Peyer's patch (tissue), 4 donors: ENCODE measurements around the gene TAF1B. TPM values are rescaled to one million over a fixed set of nuclear protein-coding genes. Genes with fewer than 3 reads are reported as not detected.

ENCODE experiments used
- DNase-seq, 3 donors: peaks; one replicate each; pipeline ENCODE4 v3.0.0-alpha.2; 2017 to 2019
- H3K27ac ChIP-seq, 4 donors: fragments of 200-600 bp; sonication (generic); one replicate each; pipeline ENCODE4 v1.5.1; 2016 to 2019
- H3K27me3 ChIP-seq, 2 donors: fragments of 200-600 bp; sonication (generic); one replicate each; pipeline ENCODE4 v1.5.1; 2019
- H3K36me3 ChIP-seq, 3 donors: fragments of 200-600 bp; sonication (generic); one replicate each; pipeline ENCODE4 v1.5.1; 2016 to 2019
- H3K4me1 ChIP-seq, 4 donors: fragments of 200-600 bp; sonication (generic); one replicate each; pipeline ENCODE4 v1.5.1; 2016 to 2019
- H3K4me3 ChIP-seq, 4 donors: fragments of 200-600 bp; sonication (generic); 1 replicate in 3 of 4; 2 replicates in 1 of 4; pipeline ENCODE4 v1.5.1; 2016 to 2019; ENCODE audit warnings: mild to moderate bottlenecking in 1 of 4
- H3K9me3 ChIP-seq, 4 donors: fragments of 200-600 bp; sonication (generic); one replicate each; pipeline ENCODE4 v1.5.1; 2016 to 2019; ENCODE audit warnings: mild to moderate bottlenecking in 1 of 4
- CTCF ChIP-seq, 6 experiments: fragments of 450-650 bp in 4 of 6; fragments of 200-600 bp in 2 of 6; sonication (generic) in 1 of 6; IDR thresholded peaks; one replicate each; pipeline ENCODE4 v1.5.1; 2017 to 2019; ENCODE audit warnings: antibody characterized with exemption in 6 of 6, mild to moderate bottlenecking in 3 of 6, moderate library complexity in 1 of 6
- POLR2A ChIP-seq, 2 donors: fragments of 450-650 bp; IDR thresholded peaks; one replicate each; pipeline ENCODE4 v1.5.1; 2017; ENCODE audit warnings: antibody characterized with exemption in 2 of 2, mild to moderate bottlenecking in 2 of 2, moderate library complexity in 2 of 2
- total RNA-seq, 4 donors: library from RNA; depleted of rRNA; stranded (reverse); fragments of >200 nt; gene quantifications; one replicate each; pipeline ENCODE4 v1.1.0, GENCODE V29; 2016

Gene TAF1B
- total RNA-seq, 4 donors from 2014 or later = 8.6 to 33.0 (median 12.5) TPM

GRCh38 chr2:9892236-9892635, 49.0 kb downstream of the TAF1B start:
- H3K4me3 ChIP-seq = no peak overlapping the region

GRCh38 chr2:9895669-9896590, 52.7 kb downstream of the TAF1B start:
- Histone ChIP-seq H3K27me3 (no peaks in the 10 kb centered on the region), H3K9me3 (no peaks in the 10 kb centered on the region), H3K4me1 (no peaks in the 10 kb centered on the region), H3K27ac (no peak overlapping the region), H3K4me3 (no peak overlapping the region), H3K36me3 (no peaks in the 10 kb centered on the region)
- DNase-seq = no peak
- TF ChIP-seq CTCF (IDR thresholded peaks at IDR 0.05) (no peak), POLR2A (IDR thresholded peaks at IDR 0.05) (no peak)

More at GRCh38 chr2:9892236-9892635, 49.0 kb downstream of the TAF1B start:
- no peaks in the 10 kb centered on the region for H3K27me3 ChIP-seq
- no peak for TF ChIP-seq POLR2A (IDR thresholded peaks at IDR 0.05)
- no peak for TF ChIP-seq CTCF (IDR thresholded peaks at IDR 0.05)
- peaks cover 0 to 3% (median 0%) of the 10 kb centered on the region in 4 donors for H3K9me3 ChIP-seq
- H3K4me1 ChIP-seq = no peaks in the 10 kb centered on the region
- H3K27ac ChIP-seq = no peak overlapping the region
- peaks cover 0 to 4% (median 0%) of the 10 kb centered on the region in 3 donors for H3K36me3 ChIP-seq
- no peak for DNase-seq

GRCh38 chr2:9897331-9897737, 54.1 kb downstream of the TAF1B start:
- H3K36me3 ChIP-seq = no peaks in the 10 kb centered on the region
- no peak overlapping the region for H3K4me3 ChIP-seq
- no peaks in the 10 kb centered on the region for H3K27me3 ChIP-seq
- no peak overlapping the region for H3K27ac ChIP-seq
- no peak for TF ChIP-seq CTCF (IDR thresholded peaks at IDR 0.05)
- DNase-seq = peak in 2 of 3 donors; percentile 18 to 79
- no peaks in the 10 kb centered on the region for H3K4me1 ChIP-seq
- no peaks in the 10 kb centered on the region for H3K9me3 ChIP-seq

GRCh38 chr2:9897846-9898245, 54.6 kb downstream of the TAF1B start:
- no peak overlapping the region for H3K27ac ChIP-seq

GRCh38 chr2:9905413-9905812, 62.1 kb downstream of the TAF1B start:
- TF ChIP-seq POLR2A (IDR thresholded peaks at IDR 0.05) (no peak), CTCF (IDR thresholded peaks at IDR 0.05) (no peak)
- no peaks in the 10 kb centered on the region for H3K36me3 ChIP-seq
- no peaks in the 10 kb centered on the region for H3K4me1 ChIP-seq
- no peaks in the 10 kb centered on the region for H3K9me3 ChIP-seq
- no peak for DNase-seq
- H3K27ac ChIP-seq = no peak overlapping the region
- H3K27me3 ChIP-seq = no peaks in the 10 kb centered on the region
- H3K4me3 ChIP-seq = no peak overlapping the region

More at GRCh38 chr2:9897846-9898245, 54.6 kb downstream of the TAF1B start:
- H3K27me3 ChIP-seq = no peaks in the 10 kb centered on the region
- no peak overlapping the region for H3K4me3 ChIP-seq
- no peaks in the 10 kb centered on the region for H3K4me1 ChIP-seq
- TF ChIP-seq CTCF (IDR thresholded peaks at IDR 0.05) (no peak), POLR2A (IDR thresholded peaks at IDR 0.05) (no peak)
- no peak for DNase-seq
- no peaks in the 10 kb centered on the region for H3K9me3 ChIP-seq
- no peaks in the 10 kb centered on the region for H3K36me3 ChIP-seq
